ENCODE data around the gene TSPAN4. TPM values are rescaled to one million over a fixed set of nuclear protein-coding genes. Genes with fewer than 3 reads are reported as not detected.

TSPAN4 gene
- total and polyA plus RNA-seq, 9 of the 15 experiments (the other 6 are each of a cell fraction or from before 2014, with no cell fraction given) = 0.07 to 31.0 (median 15.7) TPM

- ChIA-PET CTCF (ENCODE audit: low intra/inter-chr PET ratio) (no interaction called here), POLR2A (interaction anchor here (0.8 to 2.2 kb wide), 8 partner anchors 7 to 238 kb away, joined by 3 to 26 read pairs (median 4); partner anchors contain the start of gene RPLP2)
- ATAC-seq (peak; percentile 72), DNase-seq (ENCODE audit: extremely low read depth in 1 of 4, low spot score in 3 of 4) (peak; percentile 66 to 87 (median 74)), FAIRE-seq (peak; percentile 83)
- H3K4me3 ChIP-seq = peak overlapping the region; percentile 73
- WGBS (ENCODE audit: insufficient coverage, low coverage, missing lambda C conversion rate) = 16% methylated on average over 8 of the region's 26 CpGs
- peak overlapping the region; percentile 91 for H3K4me2 ChIP-seq (ENCODE audit: insufficient read depth, low read length)
- H3K27ac ChIP-seq (ENCODE audit: extremely low read depth, low read depth, low read length) = peak overlapping the region; percentile 71
- H3K79me2 ChIP-seq (ENCODE audit: control insufficient read depth, insufficient read depth, low read length) = peaks cover 26% of the 10 kb centered on the region
- peak overlapping the region; percentile 53; the same call in 1 of the 2 replicates for H2AFZ ChIP-seq (ENCODE audit: low read depth, low read length)
- H3K4me1 ChIP-seq (replicated peaks in 1 of 2; ENCODE audit: control insufficient read depth in 2 of 2, insufficient read depth in 2 of 2, low read length in 2 of 2) = peaks cover 7 to 94% of the 10 kb centered on the region in 2 experiments
- H3K36me3 ChIP-seq (ENCODE audit: control insufficient read depth, insufficient read depth, low read length) = peaks cover 47% of the 10 kb centered on the region; the same call in 1 of the 3 replicates
- no peaks in the 10 kb centered on the region for H4K20me1 ChIP-seq (replicated peaks; ENCODE audit: control insufficient read depth, insufficient read depth, low read length)
- intact Hi-C loops (cut with micrococcal nuclease) (loop anchor here (5.0 to 10.0 kb wide), 2 partner anchors 69 to 231 kb away; partner anchors contain the start of genes LMNTD2 and RASSF7), in situ Hi-C loops (cut with MboI) (no loop called here)
- H3K9me3 ChIP-seq (replicated peaks; ENCODE audit: control insufficient read depth, insufficient read depth, low read depth, low read length) = no peaks in the 10 kb centered on the region
- H3K27me3 ChIP-seq (ENCODE audit: control insufficient read depth in 2 of 2, insufficient read depth in 2 of 2, low read length in 2 of 2) = no peaks in the 10 kb centered on the region
- no TSS peak for BruUV-seq (replicated peaks)
- H3K9me1 ChIP-seq (ENCODE audit: control insufficient read depth, insufficient read depth, low read length) = no peaks in the 10 kb centered on the region
- H3K9ac ChIP-seq (ENCODE audit: insufficient read depth in 1 of 2, low read depth in 2 of 2, low read length in 2 of 2) = peak overlapping the region; percentile 66 to 95; a peak in 3 of 4 replicates
- TF ChIP-seq HMGN3 (IDR thresholded peaks at IDR 0.05; ENCODE audit: borderline replicate concordance, extremely low read depth, insufficient read length, low read depth, low read length) (peak; percentile 53), E2F4 (CRISPR knock-in tag; IDR thresholded peaks at IDR 0.05; ENCODE audit: low read depth) (no peak), AFF1 (IDR thresholded peaks at IDR 0.05; ENCODE audit: low read depth in 1 of 2, partially characterized antibody in 2 of 2) (no peak), NKRF (IDR thresholded peaks at IDR 0.05; ENCODE audit: borderline replicate concordance) (peak; percentile 69; the same call in 1 of the 2 replicates), GABPA (tag; conservative IDR thresholded peaks at IDR 0.05; ENCODE audit: low read depth) (peak; percentile 34), ELF1 (tag; IDR thresholded peaks at IDR 0.05) (peak; percentile 45), POLR2G (IDR thresholded peaks at IDR 0.05; ENCODE audit: low read depth, low read length) (peak; percentile 47; the same call in 1 of the 2 replicates), PCBP1 (IDR thresholded peaks at IDR 0.05; ENCODE audit: low read depth, low read length, poor library complexity, severe bottlenecking) (peak; percentile 51), RBFOX2 (IDR thresholded peaks at IDR 0.05; ENCODE audit: low read depth, low read length) (peak; percentile 44; the same call in 1 of the 2 replicates), SMARCC2 (IDR thresholded peaks at IDR 0.05; ENCODE audit: low read depth) (no peak), FOSL1 (tag; conservative IDR thresholded peaks at IDR 0.05) (no peak), RNF2 (IDR thresholded peaks at IDR 0.05) (no peak)
These were observed 46.8 kb upstream of the TSPAN4 start for GRCh38 chr11:795634-796564.

Measured in K562 (cell line).